ENCODE data around the gene ZNF736. TPM values are rescaled to one million over a fixed set of nuclear protein-coding genes. Genes with fewer than 3 reads are reported as not detected.

ZNF736 gene
- total RNA-seq, result 10.7 and 12.0 TPM in 2 replicates

DNA sequence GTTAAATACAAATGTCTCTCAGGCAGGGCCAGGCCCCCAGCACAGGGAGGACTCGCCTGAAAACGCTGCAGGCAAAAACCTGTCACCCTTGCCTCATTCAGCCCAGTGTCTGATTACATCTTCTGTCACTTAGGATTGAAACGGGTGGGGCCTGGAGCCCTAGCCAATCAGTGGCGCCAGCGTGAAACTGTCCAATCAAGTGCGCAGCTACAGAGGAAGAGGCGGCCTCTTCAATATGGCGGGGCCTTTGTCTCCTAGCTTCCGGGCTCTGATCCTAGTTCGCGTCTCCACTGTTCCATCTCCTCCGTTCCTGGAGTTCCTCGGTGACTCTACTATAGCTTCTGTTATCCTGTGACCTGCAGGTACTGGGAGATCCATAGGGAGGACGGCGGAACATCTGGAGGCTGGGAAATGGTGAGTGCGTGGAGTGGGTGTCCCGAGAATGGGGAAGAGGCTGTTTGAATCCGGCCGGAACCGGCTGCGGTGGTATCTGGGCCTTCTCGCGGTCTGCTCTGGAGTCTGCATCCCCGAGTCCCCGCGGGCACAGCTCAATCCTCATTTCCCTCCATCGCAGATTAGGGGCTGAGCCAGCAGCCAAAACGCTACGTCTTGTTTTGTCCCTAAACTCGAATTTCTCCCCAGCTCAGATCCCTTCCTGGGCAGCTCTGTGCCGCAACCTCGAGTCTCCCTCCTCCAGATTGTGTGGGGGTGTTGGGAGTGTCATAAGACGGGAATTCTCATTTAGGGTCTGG is at the start of gene ZNF736:
Gene ZNF736 (plus strand): TSS at position 222 of the 752 bp plus-strand sequence. CDS start 190 bp downstream, at position 412.

Other genes with a start within 250 kb of the ZNF736 start
- gene ZNF735, start 106.8 kb upstream of the ZNF736 start, total RNA-seq, result not detected in 2 replicates
- gene ZNF679, start 85.5 kb upstream of the ZNF736 start, total RNA-seq, result not detected in 2 replicates
- 6.2 and 8.8 TPM in 2 replicates for gene ZNF680, start 249.1 kb downstream of the ZNF736 start, total RNA-seq

Measured in hair follicle dermal papilla cell (primary cell).